NCI-H1694 (cell line): ENCODE results near the gene LHX3.

Experiments
- DNase-seq: peaks from one replicate; lab custom pipeline; 2025; lab: John Stamatoyannopoulos, UW

The LHX3 gene

DNA sequence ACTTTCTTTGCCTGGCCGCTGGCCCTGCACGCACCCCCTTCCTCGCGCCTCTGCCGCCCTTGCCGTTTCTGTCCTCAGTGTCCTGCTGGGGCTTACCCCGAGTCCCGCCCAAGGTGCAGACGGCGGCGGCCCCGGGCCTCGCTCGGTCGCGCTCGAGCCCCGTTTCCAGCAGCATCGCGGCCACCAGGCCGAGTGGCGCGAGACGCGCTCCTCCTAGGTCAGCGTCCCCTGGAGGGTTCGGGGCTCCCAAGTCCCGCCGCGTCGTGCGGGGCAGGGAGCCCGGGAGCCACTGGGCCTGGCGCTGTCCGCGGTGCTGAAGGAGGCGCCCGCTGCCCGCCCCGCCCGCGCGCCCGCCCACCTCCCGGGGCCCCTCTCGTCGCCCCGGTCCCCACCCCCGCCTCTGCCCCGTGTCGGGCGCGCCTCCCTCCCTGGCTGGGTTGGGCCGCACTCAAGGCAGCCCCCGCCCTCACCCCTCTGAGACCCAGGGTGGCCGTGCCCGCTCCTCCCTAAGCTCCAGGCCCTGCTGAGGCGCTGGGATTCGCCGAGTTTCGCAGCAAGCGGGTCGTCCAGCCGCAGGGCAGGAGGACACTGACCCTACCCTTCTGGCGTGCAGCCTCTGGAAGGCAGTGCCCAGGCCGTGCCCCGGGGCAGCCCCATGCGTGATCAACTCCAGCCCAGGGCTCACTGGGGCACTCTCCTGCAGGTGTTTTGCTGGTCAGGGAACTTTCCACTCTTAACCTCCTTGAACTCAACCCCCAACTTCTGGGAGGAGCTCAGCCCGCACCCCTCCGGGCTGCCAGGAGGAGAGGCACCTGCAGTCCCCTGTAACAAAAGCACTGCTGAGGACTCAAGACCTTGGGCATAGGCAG, at the start of gene LHX3:
Gene LHX3, minus strand, starts transcription at position 291 of the 869 bp plus-strand sequence. Its CDS starts 116 bp downstream, at position 175.
- DNase-seq = no peak

DNA sequence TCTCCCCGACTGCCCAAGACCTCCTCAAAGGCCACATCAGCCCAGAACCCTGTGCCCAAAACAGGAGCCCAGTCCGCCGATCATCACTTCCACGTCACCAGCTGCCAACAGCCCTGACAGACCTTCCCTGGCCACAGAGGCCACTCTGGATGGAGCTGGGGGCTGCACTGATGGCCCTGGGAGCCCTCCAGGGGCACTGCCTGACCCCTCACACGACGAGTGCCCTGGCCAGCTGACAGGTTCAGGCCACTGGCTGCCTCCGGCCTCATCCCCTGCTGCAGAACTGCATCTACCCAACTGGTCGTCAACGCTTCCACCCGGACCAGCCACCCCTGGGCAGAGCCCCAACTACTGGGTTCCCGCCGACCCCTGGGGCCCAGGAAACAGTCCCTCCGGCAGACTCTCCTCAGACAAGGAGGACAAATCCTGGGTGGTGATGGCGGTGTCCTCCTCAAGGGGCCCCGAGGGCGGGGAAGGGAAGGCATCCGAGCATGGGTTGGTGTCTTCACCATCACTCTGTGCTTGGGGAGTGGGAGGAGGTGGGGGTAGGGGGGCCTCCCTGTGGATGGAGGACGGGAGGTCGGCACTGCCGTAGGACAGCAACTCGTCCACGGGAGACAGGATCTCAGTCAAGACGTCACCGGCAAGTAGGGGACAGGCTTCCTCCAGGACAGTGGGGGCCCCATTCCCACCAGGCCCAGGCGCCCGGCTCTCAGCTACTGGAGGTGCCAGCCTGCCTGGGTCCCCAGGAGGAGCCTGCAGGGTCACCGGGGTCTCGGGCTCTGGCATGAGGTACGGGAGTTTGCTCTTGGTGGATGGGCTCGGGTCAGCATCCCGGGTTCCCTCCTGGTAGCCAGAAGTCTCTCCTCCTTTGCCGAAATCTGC, 48.6 kb upstream of the LHX3 start:
- DNase-seq = no peak

DNA sequence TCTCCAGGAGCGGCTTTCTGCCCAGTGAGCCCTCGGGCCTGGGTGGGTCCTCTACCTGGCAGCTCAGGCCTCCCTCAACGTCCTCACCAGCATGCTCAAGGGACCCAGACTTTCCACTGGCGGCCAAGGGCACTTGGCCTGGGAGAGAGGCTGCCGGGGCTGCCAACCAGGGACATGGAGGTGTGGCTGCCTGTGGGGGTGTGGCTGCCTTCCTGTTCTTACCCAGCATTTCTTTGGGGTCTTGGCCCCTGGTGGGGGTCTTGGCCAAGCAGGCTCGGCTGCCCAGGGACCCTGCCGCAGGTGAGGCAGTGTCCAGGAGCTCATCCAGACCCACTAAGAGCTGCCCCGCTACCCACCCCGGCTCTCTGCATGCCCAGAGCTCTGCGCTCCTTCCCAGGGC, 47.9 kb upstream of the LHX3 start:
- no peak for DNase-seq

DNA sequence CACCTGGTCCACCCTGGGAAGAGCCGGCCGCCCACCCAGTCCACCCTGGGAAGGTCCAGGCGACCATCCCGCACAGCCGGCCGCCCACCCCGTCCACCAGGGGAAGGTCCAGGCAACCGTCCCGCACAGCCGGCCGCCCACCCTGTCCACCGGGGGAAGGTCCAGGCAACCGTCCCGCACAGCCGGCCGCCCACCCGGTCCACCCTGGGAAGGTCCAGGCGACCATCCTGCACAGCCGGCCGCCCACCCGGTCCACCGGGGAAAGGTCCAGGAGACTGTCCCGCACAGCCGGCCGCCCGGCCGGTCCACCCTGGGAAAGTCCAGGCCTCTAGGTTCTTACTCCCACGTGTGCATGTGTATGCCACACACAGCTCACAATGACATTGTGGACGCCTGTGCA, 47.4 kb upstream of the LHX3 start:
- DNase-seq = no peak

DNA sequence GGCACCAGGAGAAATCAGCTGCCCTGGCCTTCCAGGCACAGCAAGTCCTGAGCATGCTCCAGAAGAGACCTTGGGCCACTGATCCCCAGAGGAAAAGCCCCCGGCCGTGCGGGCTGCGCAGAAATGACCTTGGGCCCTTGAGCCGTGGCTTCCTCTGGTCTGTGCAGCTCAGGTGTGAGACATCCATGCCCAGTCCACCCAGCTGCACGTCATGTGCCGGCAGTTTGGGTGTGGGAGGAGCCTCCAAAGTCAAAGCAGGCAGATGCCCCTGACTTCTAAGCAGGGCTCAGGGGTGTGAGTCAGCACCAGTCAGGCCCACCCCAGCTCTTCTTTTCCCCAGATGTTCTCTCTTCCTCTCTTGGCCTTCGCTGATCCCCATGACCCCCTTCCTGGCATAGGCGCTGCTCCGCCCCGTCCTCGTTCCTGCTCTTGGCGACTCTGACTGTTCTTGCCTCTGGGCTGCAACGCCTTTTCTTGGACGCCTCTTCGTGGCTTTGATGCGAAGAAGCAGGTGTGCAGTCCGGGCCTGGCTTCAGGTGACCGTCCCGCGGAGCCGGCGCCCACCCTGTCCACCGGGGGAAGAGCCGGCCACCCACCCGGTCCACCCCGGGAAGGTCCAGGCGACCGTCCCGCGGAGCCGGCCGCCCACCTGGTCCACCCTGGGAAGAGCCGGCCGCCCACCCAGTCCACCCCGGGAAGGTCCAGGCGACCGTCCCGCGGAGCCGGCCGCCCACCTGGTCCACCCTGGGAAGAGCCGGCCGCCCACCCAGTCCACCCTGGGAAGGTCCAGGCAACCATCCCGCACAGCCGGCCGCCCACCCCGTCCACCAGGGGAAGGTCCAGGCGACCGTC, 46.6 kb upstream of the LHX3 start:
- DNase-seq = no peak

DNA sequence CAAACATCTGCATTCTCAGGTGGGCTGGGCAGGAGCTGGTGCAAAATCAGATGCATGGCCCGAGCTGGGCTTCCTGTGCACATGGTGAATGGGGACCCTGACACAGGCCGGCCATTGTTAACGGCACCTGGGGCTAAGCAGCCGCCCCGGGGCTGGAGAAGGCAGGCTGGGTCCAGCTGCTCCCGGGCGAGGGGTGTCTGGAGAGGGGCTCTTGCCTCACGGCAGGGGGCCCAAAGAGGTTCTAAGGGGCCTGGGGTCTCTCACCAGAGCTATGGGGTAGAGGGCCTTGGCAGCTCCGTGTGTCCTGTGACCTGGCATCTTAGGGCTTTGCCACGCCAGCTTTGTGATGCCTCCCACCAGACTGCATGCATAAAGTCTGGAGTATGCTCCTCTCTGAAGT, 45.7 kb upstream of the LHX3 start:
- no peak for DNase-seq

DNA sequence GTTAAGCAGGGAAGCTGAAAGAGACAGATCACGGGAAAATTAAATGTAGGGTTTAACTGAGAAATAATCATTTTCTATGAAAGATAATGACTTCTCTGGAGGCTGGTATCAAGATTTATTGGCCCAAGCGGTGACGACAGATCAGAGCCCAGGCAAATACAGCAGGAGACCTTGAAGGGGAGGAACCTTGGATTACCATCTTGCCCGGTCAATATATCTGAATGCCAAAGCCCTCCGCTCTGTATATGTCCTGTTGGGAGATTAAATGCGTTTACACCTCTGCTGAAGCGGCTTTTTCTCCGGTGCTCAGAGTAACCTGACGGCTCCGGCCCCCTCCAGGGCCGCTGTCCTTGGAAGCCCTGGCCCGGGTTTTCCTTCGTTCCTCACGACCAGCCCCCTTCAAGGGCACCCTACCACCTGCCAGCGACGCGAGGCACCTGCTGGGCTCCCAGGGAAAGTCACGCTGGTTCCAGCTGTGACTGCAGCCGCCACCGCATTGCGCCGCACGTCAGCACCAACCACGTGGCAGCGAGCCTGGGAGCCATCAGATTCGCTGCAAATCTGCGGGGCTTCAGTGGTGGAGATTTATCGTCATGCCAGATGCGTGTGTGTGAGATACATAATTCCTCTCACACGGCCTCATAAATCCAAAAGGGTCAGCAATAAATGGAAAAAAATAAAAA, 45.1 kb upstream of the LHX3 start:
- DNase-seq = no peak

DNA sequence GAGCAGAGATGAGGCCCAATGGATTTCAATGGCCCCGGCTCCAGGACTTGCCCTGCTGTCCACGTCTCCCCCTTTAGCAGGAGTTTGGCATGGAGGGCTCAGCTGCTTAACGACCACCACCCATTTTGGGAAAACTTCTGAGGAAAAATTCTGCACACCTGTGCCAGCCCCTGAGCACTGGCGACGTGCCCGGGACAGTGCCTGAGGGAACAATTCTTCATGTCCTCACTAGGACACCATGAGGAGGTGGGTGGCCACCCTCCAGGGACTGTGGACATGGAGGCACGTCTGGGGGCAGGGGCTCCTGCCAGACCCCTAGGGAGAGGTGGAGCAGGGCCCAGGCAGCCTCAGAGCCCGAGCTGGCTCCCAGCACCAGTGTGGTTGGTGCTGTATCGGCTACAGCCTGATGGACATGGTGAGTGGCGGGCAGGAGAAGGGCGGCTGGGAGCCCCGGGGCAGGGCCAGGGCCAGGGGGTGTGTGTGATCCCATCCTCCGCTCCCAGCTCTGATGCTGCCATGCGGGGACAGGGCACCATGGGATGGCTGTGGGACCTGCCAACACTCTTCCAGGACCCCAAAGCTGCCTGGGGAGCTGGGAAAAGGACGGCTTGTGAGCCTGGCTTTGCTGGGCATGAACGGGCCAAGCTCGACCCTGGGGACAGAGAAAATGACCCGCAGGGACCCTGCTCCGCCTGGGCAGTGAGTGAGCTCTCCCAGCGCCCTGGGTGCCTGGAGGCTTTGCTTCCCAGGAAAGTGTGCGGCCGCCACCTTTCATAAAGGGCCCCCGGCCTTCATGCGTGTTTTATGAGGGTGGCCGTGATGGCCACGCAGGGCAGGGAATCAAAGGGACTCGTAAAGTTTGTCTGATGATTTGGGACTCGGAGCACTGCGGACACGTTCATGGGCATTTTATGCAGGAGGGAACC, 44.3 kb upstream of the LHX3 start:
- no peak for DNase-seq

DNA sequence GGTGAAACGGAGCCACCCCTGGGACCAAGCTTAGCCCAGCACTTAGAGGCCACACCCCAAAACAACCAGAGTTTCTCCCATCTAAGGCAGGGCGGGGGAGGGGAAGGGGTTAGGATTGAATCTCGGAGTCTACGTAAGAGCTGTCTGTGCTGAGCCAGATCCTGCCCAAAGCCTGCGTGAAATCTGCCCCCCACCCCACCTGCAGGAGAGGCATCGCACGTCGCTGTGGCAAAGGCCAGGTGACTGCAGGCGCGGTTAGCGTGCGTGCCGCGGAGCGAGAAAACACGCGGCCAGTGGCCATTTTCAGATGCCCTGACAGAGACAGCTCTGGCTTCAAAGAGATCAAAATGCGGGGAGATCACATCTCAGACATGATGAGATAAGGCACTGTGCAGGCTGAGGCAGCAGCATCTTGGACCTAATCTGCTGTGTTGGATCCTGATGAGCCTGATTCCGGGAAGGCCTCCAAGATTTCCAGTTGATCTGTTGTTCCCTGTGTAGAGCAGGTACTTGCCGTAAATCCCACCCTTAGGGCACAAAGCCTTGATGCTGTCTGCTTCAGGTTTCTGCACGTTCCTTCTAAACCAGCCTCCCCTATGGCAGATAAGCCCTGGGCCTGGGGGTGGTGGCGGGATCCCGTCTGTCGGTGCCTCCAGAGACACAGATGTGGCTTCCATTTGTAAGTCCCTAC, 43.2 kb upstream of the LHX3 start:
- DNase-seq = no peak

DNA sequence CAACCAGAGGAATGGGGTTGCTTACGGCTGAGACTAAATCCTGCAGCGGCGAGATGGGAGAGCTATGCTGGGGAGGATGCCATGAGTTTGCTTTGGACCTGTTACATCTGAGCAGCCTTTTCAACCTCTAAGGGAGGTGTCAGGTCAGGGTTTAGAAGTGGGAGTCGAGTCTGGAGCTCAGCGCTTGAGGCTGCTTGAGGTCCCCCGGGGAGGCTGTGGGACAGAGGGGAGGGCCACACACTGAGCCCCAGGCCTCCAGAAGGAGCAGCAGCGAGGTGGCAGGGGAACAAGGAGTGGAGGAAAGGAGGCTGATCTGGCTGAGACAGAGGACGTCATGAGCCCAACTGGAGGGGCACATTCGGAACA, 42.6 kb upstream of the LHX3 start:
- DNase-seq = no peak

DNA sequence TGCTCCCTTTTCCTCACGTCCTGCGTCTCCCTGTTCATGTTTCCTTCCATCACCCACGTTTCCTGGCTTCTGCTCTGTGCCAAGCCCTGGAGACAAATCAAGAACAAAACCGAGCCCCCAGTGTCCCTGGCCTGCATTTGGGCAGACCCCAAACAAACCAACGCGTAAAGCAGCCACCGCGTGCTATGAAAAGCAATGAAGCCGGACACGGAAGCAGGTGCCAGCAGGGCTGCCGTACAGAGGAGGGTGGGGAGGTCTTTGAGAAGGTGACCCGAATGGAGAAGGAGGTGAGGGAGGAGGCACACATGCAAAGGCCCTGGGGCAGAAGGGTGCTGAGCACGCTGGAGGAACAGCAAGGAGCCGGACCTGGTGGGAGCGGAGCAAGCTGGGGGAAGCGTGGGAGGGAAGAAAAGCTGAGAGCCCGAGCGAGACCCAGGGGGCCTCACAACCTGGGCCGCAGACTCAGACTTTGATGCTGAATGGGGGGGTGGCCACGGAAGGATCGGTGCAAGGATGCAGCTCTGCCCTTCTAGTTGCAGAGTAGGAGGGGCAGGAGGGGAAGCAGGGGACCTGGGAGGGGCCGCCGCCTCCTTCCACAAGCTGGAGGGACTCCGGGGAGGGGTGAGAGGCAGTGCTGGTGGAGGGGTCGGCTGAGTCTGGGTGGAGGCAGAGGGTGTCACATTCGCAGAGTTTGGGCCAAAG, 42.1 kb upstream of the LHX3 start:
- no peak for DNase-seq

DNA sequence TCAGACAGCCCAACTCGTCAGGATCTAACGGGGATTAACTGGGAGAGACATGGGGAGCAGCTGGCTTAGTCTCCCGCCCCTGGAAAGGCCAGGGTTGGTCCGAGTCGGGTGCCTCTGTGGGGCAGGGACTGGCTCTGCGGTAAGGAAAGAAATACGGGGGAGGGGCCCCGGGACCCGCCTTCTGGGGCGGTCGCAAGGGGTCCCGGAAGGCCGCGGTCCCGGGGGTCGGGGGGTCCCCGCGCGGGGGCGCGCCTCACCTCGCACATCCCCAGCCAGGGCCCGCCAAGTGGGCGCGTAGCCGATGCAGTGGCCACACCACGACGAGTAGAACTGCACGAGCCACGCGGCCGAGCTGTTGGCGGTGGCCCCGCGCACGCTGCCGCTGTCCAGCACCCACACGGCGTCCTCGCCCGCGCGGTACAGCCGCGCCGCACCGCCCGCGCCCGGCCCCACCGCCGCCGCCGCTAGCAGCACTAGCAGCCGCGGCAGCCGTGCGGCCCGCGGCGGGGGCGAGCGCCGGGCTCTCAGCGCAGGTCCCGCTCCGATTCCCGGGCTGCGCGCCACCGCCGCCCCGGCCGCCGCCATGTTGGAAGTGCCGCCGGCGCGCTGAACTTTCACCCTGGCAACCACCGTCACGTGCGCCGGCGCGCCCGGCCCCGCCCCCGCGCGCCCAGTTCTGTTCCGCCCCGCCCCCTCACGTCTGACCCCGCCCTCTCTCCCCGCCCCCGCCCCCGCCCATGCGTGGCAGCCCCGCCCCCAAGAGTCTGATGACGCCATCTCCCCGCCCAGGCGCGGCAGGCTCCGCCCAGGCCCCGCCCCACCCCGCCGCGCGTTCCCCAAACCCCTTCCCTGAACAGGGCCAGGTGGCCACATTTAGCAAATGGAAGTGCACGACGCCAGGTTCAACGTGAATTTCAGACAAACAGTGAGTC, 40.6 kb upstream of the LHX3 start, which contains the start of gene QSOX2:
Gene QSOX2, minus strand, starts transcription at position 594 of the 932 bp plus-strand sequence. Its CDS starts 9 bp downstream, at position 585.
- peak; percentile 26 for DNase-seq

DNA sequence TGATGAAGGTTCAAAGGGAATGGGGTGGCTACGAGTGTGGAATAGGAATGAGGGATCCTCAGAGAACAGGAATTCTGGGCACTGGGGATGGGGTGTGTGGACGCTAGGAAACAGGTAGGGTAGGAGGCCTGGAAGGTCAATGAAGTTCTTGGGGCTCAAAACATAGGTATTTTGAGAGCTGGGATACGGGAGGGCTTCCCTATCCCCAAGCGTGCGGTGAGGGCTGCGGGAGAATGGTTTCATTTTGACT, 40.0 kb upstream of the LHX3 start:
- DNase-seq = no peak

DNA sequence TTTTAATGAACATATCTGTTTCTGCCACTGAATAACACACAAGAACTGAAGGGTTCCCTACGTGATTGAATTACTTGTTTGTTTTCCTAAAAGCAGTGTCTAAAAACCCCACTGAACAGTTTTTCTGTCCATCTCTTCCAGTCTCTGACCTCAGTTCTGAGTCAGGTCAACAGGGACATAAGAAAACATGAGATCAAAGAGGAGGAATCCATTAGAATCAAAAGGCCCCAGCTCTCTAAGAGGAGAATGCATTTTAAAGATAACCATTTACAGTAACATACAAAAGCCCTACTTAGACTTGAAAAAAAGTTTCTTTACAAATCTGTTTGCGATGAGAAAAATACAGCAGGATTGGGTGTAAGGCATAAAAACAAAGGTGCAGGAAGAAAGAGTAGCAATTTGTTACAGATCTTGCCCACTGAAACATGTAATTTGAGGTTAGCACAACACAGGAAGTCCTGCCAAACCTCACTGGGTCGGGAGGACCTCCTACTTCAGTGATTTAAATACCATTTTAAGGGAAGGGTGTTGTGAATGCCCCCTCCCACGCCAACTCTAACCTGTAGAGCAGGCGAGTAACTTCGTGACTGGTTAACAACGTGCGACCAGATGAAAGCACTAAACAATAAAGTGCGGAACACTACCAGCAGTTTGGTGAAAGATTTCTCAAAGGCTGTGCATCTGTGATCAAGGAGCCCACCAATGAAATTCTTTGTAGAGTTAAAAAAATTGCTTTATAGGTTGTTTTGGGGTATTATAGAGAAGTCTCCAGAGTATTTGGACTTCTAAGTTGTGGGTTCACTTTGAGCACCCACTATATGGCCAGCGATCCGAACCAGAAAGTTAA, 39.4 kb upstream of the LHX3 start:
- DNase-seq = no peak

DNA sequence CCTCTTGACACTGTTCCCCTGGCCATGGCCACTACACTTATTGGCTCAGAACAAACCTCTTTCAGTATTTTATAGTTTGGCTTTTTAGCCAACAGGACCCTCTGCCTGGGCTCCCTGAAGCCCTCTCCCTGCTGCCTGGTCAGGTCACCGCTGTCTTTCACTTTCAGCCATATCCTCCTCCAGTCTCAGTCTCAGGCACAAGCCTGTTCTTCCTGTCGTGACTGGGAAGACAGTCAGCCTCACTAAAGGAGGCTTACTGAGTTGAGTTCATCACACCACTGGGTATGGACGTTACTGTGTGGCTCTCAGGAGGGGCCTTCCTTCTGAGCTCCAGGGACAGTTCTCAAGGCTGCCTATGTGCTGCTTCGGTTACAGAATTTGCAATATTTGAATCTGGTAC, 38.7 kb upstream of the LHX3 start:
- DNase-seq = no peak

DNA sequence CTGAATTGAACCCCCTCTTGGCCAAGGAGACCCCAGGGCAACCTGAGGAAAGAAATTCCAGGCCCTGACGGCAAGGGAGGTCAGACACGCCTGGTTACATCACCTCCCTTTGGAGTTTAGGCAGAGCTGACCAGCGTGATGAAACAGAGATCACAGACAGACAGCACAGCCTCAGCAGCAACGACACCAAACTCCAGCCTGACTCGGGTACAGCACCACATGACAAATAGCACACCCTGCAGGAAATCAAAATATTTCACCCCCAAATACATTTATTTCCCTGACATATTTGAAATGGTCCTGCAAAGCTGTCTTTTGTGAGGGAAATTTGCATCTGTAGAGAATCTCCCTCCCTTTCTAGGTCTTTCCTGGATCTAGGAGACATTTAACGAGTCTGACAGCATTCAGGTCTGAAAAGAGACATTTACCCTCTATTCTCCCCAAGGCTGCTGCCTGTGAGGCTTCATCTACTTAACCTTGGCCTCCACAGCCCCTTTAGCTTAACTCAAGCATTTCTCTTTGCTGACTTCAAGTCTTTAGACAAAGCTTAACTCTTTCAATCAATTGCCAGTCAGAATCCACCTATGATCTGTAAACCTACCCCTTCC, 38.1 kb upstream of the LHX3 start:
- no peak for DNase-seq

DNA sequence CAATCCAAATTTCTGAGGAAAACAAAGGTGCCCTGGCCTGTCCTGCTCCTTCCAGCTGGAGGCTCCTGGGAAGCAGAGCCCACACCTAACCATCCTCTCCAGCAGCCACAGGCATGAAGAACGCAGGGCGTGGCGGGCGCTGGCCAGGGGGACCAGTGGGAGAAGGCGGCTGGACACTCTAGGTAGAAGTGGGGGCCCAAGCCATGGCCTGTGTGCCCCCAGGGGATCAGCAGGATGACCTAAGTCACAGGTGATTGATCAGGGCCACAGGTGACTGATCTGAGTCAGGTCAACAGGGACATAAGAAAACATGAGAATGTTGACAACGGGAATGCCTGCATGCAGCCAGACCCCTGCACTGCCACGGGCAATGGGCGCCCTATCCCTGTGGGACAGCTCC, 37.3 kb upstream of the LHX3 start:
- no peak for DNase-seq
